PC-3 (cell line): ENCODE measurements around the gene MYF6. TPM values are rescaled to one million over a fixed set of nuclear protein-coding genes. Genes with fewer than 3 reads are reported as not detected.

Experiments
- ATAC-seq: fragments of 200-7000 bp; cut with Tn5 transposase; 2 replicates; pipeline ENCODE4 v1.9.1; 2020; ENCODE audit warnings: mild to moderate bottlenecking, moderate library complexity
- BruUV-seq: library from RNA; stranded (reverse); fragments of 400-500 nt; replicated peaks from 2 replicates; lab custom pipeline; 2021; lab: Mats Ljungman, UMichigan
- CTCF ChIA-PET: fragments of 300-600 bp; sonication (Branson Sonifier 250); formaldehyde crosslinking; loops from one replicate; lab custom pipeline; 2022; ENCODE audit warnings: antibody characterized with exemption; lab: Charles Lee
- POLR2A ChIA-PET: fragments of 300-600 bp; sonication (Branson Sonifier 250); formaldehyde crosslinking; loops from one replicate; lab custom pipeline; 2022; ENCODE audit warnings: antibody characterized with exemption; ENCODE audit not compliant: unreplicated experiment; lab: Charles Lee
- DNase-seq: peaks from one replicate; pipeline ENCODE4 v3.0.0-alpha.2; 2015
- H2AFZ ChIP-seq: fragments of 300-600 bp; sonication (generic); 2 replicates; pipeline ENCODE4 v1.6.0; 2016; ENCODE audit warnings: antibody characterized with exemption, low read length
- H3F3A ChIP-seq: fragments of 300-600 bp; sonication (generic); one replicate; pipeline ENCODE4 v1.6.0; 2017; ENCODE audit warnings: antibody characterized with exemption, low read length, control low read depth, mild to moderate bottlenecking; ENCODE audit not compliant: unreplicated experiment
- H3K27ac ChIP-seq: fragments of 300-600 bp; sonication (generic); 2 replicates; pipeline ENCODE4 v1.5.1; 2016; ENCODE audit warnings: mild to moderate bottlenecking, low read length
- H3K27me3 ChIP-seq: fragments of 300-600 bp; sonication (generic); 2 replicates; pipeline ENCODE4 v1.6.1; 2016; ENCODE audit warnings: low read length, mixed read lengths
- H3K36me3 ChIP-seq: fragments of 300-600 bp; sonication (generic); 2 replicates; pipeline ENCODE4 v1.6.1; 2016; ENCODE audit warnings: low read depth, mixed run types, low read length, mixed read lengths
- H3K4me1 ChIP-seq: fragments of 300-600 bp; sonication (generic); 2 replicates; pipeline ENCODE4 v1.5.1; 2016; ENCODE audit warnings: low read length; ENCODE audit not compliant: insufficient read depth
- H3K4me2 ChIP-seq: fragments of 300-600 bp; sonication (generic); 2 replicates; pipeline ENCODE4 v1.6.0; 2016; ENCODE audit warnings: low read length
- H3K4me3 ChIP-seq: fragments of 300-600 bp; sonication (generic); 2 replicates; pipeline ENCODE4 v1.5.1; 2016; ENCODE audit warnings: mild to moderate bottlenecking, low read length, mixed read lengths
- H3K79me2 ChIP-seq: fragments of 300-600 bp; sonication (generic); 2 replicates; pipeline ENCODE4 v1.6.1; 2017; ENCODE audit warnings: low read length, mixed read lengths
- H3K9ac ChIP-seq: fragments of 300-600 bp; sonication (generic); 2 replicates; pipeline ENCODE4 v1.6.0; 2016; ENCODE audit warnings: mild to moderate bottlenecking, low read length
- H3K9me2 ChIP-seq: fragments of 300-600 bp; sonication (generic); replicated peaks from 2 replicates; pipeline ENCODE4 v1.6.1; 2016; ENCODE audit warnings: mixed run types, low read length, mixed read lengths
- H3K9me3 ChIP-seq: fragments of 300-600 bp; sonication (generic); 2 replicates; pipeline ENCODE4 v1.6.1; 2016; ENCODE audit warnings: low read length, mixed read lengths
- H4K20me1 ChIP-seq: fragments of 300-600 bp; sonication (generic); 2 replicates; pipeline ENCODE4 v1.6.1; 2016; ENCODE audit warnings: low read length, mixed read lengths
- EZH2 ChIP-seq: fragments of 300-600 bp; sonication (generic); IDR thresholded peaks from one replicate; pipeline ENCODE4 v1.6.1; 2017; ENCODE audit warnings: antibody characterized with exemption, mild to moderate bottlenecking, low read length; ENCODE audit not compliant: unreplicated experiment
- EZH2phosphoT487 ChIP-seq: fragments of 300-600 bp; sonication (generic); IDR thresholded peaks from 2 replicates; pipeline ENCODE4 v1.6.1; 2018; ENCODE audit warnings: mild to moderate bottlenecking, antibody characterized with exemption, low read length, borderline replicate concordance
- intact Hi-C: fragments of 100-400 bp; cut with micrococcal nuclease; formaldehyde crosslinking; loops from 2 replicates; pipeline ENCODE4 v1.9.0; 2023
- total RNA-seq: library from RNA; depleted of rRNA; stranded (reverse); fragments of >200 nt; gene quantifications from 2 replicates; pipeline ENCODE4 v1.2.3, GENCODE V29; 2014
- TF ChIP-seq, protein P1 (sequence below): fragments of 300-600 bp; sonication (generic); conservative IDR thresholded peaks from 2 replicates; pipeline ENCODE4 v1.5.1; 2017; ENCODE audit warnings: antibody characterized with exemption, low read depth, mild to moderate bottlenecking, low read length

The MYF6 gene
- total RNA-seq, 1 experiment from 2014 or later: not detected

GRCh38 chr12:80708975-80709328 lies 1.5 kb downstream of the MYF6 start:
- H3F3A ChIP-seq: no peaks in the 10 kb centered on the region
- H3K27ac ChIP-seq: no peak overlapping the region
- intact Hi-C loops: no loop called here

DNA sequence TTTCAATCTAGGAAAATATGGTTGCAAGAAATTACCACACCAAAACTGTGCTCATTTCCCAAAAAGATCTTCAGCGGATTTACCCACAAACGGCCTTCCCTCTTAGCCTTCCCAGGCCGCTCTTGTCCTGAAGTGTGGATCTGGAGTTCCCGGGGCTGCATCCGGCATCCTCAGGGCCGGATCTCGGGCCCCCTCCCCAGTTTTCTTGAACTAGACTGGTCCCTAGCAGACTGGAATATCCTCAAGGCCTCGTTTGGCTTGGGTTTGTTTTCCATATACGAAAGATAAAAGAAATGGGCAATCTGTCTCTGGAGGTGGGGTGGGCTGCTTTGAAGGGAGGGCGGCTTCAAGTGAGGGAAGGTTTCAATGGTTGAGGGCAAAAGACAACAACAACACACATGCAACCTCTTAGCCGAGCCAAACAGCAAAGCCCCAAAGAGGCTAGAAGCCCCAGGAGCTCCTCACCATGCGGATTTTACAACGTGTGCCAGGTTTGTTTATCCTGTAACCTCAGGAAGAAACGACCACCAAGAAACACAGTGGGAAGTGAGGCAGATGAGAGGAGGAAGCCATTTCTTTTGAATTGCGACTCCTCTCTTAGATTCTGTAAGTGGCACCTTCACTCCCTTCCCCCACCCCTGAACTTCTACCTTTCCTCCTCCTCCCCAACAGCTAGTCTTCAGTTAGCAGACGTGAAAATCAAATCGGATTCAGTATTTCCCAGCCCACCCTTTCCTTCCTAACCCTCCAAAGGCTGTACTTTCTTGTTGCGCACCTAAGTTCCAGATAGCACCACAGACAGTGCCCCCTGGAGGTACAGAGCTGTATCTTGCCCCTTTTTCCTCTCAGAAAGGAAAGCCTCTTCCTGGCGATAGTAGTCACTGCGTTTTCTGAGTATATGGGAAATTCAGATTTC lies 2.6 kb downstream of the MYF6 start:
- DNase-seq (peak; percentile 39), ATAC-seq (no peak)
- ChIA-PET POLR2A (no interaction called here), CTCF (no interaction called here)
- BruUV-seq: no TSS peak
- Histone ChIP-seq H3K27me3 (peaks cover 47% of the 10 kb centered on the region), H3K9me3 (no peaks in the 10 kb centered on the region), H3K27ac (no peak overlapping the region), H4K20me1 (no peaks in the 10 kb centered on the region), H3F3A (no peaks in the 10 kb centered on the region), H3K4me1 (no peaks in the 10 kb centered on the region), H3K4me3 (no peak overlapping the region), H3K9me2 (no peaks in the 10 kb centered on the region), H2AFZ (no peak overlapping the region), H3K79me2 (no peaks in the 10 kb centered on the region), H3K9ac (no peak overlapping the region), H3K4me2 (no peak overlapping the region), H3K36me3 (no peaks in the 10 kb centered on the region)
- intact Hi-C loops: no loop called here
- TF ChIP-seq, protein P1, sequence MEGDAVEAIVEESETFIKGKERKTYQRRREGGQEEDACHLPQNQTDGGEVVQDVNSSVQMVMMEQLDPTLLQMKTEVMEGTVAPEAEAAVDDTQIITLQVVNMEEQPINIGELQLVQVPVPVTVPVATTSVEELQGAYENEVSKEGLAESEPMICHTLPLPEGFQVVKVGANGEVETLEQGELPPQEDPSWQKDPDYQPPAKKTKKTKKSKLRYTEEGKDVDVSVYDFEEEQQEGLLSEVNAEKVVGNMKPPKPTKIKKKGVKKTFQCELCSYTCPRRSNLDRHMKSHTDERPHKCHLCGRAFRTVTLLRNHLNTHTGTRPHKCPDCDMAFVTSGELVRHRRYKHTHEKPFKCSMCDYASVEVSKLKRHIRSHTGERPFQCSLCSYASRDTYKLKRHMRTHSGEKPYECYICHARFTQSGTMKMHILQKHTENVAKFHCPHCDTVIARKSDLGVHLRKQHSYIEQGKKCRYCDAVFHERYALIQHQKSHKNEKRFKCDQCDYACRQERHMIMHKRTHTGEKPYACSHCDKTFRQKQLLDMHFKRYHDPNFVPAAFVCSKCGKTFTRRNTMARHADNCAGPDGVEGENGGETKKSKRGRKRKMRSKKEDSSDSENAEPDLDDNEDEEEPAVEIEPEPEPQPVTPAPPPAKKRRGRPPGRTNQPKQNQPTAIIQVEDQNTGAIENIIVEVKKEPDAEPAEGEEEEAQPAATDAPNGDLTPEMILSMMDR: peak; percentile 74
- TF ChIP-seq EZH2 (no peak), EZH2phosphoT487 (no peak)

More at GRCh38 chr12:80708975-80709328, 1.5 kb downstream of the MYF6 start:
- TF ChIP-seq EZH2 (no peak), EZH2phosphoT487 (no peak)
- TF ChIP-seq, protein P1: no peak
- Histone ChIP-seq H3K9me2 (no peaks in the 10 kb centered on the region), H3K79me2 (no peaks in the 10 kb centered on the region), H3K36me3 (no peaks in the 10 kb centered on the region), H3K4me2 (no peak overlapping the region), H2AFZ (no peak overlapping the region), H4K20me1 (no peaks in the 10 kb centered on the region), H3K9me3 (no peaks in the 10 kb centered on the region), H3K27me3 (peaks cover 36% of the 10 kb centered on the region), H3K4me3 (no peak overlapping the region), H3K4me1 (no peaks in the 10 kb centered on the region), H3K9ac (no peak overlapping the region)
- DNase-seq (no peak), ATAC-seq (no peak)
- no TSS peak for BruUV-seq
- ChIA-PET POLR2A (no interaction called here), CTCF (no interaction called here)

DNA sequence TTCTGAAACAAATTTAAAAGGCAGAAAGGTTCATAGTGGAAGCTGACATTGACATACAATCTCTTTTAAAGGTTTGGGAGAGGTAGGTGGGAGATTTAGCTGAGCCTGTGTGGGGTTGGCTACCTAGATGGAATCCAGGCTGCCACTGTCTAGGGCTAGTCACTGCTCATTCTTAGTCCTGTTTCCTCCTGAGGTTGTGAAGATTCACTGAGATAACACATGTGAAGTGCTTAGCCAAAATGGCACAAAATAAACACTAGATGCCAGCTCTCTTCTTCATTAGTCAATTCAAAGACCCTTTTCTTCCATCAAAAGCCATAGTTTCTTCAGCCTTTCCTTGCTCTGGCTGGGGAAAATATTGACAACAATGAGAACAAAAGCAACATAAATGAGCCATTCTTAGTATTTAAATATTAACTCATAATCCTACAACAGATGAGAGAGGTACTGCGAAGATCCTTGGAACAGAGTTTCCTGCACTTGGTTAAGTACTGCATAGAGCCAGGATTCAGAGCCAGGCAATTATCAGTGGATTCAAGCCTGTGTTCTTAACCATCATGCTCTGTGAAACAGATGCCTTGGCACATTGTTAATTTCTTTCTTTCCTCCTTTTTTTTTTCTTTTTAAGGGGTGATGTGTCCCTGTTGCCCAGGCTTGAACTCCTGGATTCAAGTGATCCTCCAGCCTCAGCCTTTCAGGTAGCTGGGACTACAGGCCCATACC lies 3.5 kb downstream of the MYF6 start:
- Histone ChIP-seq H3K4me3 (no peak overlapping the region), H3K4me1 (no peaks in the 10 kb centered on the region), H3F3A (no peaks in the 10 kb centered on the region), H3K9ac (no peak overlapping the region), H3K27me3 (peaks cover 55% of the 10 kb centered on the region), H3K9me3 (no peaks in the 10 kb centered on the region), H2AFZ (no peak overlapping the region), H3K27ac (no peak overlapping the region), H3K4me2 (no peak overlapping the region), H3K79me2 (no peaks in the 10 kb centered on the region), H4K20me1 (no peaks in the 10 kb centered on the region), H3K9me2 (no peaks in the 10 kb centered on the region), H3K36me3 (no peaks in the 10 kb centered on the region)
- TF ChIP-seq EZH2 (no peak), EZH2phosphoT487 (no peak)
- TF ChIP-seq, protein P1: no peak
- DNase-seq (no peak), ATAC-seq (no peak)
- POLR2A ChIA-PET: no interaction called here
- CTCF ChIA-PET: interaction anchor here (0.6 kb wide), 1 partner anchor 25 kb away, joined by 3 read pairs; no protein-coding TSS in a partner anchor
- intact Hi-C loops: no loop called here
- BruUV-seq: no TSS peak
